Stimulated activated effector memory CD8-positive, alpha-beta T cell treated with anti-CD3 and anti-CD28 coated beads, Interleukin-12 subunit alpha, Interleukin-12 subunit beta, amount 100 ng/mL, for 72 hours (primary cell): Measurements from ENCODE around the gene FBXO5.

ENCODE experiments used
- ATAC-seq: fragments of 150-1000 bp; cut with Tn5 transposase; 2 replicates; pipeline ENCODE4 v1.10.0; 2021
- DNase-seq, 2 donors: peaks; one replicate each; pipeline ENCODE4 v3.0.0; 2021 to 2022; ENCODE audit warnings: low spot score in 2 of 2
- H3K27ac Mint-ChIP-seq: one replicate; pipeline ENCODE4 v1.8.0; 2022; ENCODE audit warnings: mild to moderate bottlenecking, mixed read lengths
- H3K36me3 Mint-ChIP-seq: one replicate; pipeline ENCODE4 v1.8.0; 2022; ENCODE audit warnings: mild to moderate bottlenecking, mixed read lengths
- H3K4me1 Mint-ChIP-seq: one replicate; pipeline ENCODE4 v1.8.0; 2022; ENCODE audit warnings: mixed read lengths
- H3K4me3 Mint-ChIP-seq: one replicate; pipeline ENCODE4 v1.8.0; 2022; ENCODE audit warnings: mild to moderate bottlenecking, mixed read lengths
- H3K9me3 Mint-ChIP-seq: one replicate; pipeline ENCODE4 v1.8.0; 2022; ENCODE audit warnings: mixed read lengths

The FBXO5 gene

DNA sequence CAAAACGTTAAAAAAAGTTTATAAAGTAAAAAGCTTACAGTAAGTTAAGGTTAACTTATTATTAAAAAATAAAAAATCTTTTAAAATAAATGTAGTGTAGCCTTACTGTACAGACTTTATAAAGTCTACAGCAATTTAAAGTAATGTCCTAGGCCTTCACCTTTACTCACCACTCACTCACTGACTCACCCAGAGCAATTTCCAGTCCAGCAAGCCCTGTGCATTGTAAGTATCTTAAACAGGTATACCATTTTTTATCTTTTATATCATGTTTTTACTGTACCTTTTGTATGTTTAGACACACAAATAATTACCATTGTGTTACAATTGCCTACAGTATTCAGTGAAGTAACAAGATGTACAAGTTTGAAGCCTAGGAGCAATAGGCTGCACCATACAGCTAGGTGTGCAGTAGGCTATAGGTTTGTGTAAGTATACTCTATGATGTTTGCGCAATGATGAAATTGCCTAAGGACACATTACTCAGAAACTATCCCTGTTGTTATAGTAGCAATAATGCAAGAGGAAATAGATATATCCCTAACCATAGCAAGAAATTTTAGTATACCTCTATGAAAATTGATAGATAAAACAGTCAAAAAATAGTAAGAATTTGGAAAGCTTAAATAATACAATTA lies 39.5 kb downstream of the FBXO5 start:
- H3K27ac Mint-ChIP-seq = no peak overlapping the region
- no peaks in the 10 kb centered on the region for H3K36me3 Mint-ChIP-seq
- no peak for ATAC-seq
- no peak for DNase-seq
- peaks cover 7% of the 10 kb centered on the region for H3K4me1 Mint-ChIP-seq
- no peaks in the 10 kb centered on the region for H3K9me3 Mint-ChIP-seq
- no peak overlapping the region for H3K4me3 Mint-ChIP-seq

DNA sequence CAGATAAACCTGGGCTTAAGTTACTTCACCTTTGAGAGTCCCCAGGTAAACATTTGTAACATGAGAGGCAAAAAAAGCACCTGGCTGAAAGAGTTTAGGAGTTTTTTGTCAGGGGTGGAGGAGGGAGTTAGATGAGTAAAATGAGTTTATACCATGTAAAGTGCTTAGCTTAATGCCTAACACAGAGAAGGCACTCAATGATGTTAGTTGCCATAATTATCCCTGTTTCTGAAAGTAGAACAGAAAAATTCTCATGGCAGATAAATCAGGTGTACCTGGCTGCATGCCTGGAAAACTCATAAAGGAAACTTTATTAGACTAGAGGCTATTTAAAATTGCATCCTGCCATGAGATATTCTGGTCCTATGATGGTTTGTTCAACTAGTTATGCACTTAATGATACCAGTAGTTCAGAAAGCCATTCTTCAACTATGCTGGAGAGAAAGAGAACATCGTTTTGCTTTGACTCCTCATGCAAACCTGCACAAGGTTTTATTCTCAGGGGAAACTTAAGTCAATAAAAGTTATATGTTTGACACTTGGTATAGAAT lies 40.4 kb downstream of the FBXO5 start:
- no peaks in the 10 kb centered on the region for H3K36me3 Mint-ChIP-seq
- no peak overlapping the region for H3K27ac Mint-ChIP-seq
- ATAC-seq (no peak), DNase-seq (no peak)
- H3K9me3 Mint-ChIP-seq = no peaks in the 10 kb centered on the region
- H3K4me3 Mint-ChIP-seq = no peak overlapping the region
- H3K4me1 Mint-ChIP-seq = no peaks in the 10 kb centered on the region

DNA sequence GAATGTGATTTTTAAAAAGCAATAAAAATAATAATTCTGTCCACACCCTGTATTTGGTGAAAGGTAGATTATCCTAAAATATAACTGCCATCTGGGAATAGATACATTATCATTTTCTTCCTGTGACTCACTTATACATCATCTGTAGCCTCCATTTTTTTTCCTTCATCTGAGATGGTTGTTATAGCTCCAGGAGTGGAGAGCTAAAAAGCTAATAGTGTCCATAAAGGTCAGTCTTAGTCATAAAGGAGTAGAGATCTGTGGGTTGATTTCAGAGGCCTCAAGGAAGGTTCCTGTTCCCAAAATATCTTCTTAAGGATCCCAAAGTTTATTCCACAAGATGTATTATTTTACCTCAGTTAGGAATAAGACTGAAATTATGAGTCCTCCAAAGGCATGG lies 41.1 kb downstream of the FBXO5 start:
- Mint-ChIP-seq H3K27ac (no peak overlapping the region), H3K9me3 (no peaks in the 10 kb centered on the region), H3K36me3 (no peaks in the 10 kb centered on the region), H3K4me1 (no peaks in the 10 kb centered on the region), H3K4me3 (no peak overlapping the region)
- no peak for ATAC-seq
- DNase-seq = no peak

DNA sequence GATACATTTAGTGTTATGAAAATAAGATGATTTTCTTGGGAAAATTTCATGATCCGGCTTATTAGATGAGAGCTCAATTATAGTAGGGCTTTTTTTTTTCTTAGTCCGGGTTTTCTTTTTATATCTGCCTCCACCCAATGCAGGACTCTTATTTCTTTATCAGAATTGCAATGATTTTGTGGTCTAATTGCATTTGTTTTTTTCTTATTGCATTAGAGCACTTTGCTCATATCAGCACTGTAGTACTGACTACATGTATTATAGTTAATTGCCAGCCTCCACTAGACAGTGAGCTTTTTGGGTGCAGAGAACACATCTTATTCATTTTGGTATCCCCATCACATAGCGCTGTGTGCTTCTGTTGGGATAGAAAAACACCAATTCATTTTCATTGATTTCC lies 50.0 kb downstream of the FBXO5 start:
- no peak for DNase-seq
- no peak for ATAC-seq

DNA sequence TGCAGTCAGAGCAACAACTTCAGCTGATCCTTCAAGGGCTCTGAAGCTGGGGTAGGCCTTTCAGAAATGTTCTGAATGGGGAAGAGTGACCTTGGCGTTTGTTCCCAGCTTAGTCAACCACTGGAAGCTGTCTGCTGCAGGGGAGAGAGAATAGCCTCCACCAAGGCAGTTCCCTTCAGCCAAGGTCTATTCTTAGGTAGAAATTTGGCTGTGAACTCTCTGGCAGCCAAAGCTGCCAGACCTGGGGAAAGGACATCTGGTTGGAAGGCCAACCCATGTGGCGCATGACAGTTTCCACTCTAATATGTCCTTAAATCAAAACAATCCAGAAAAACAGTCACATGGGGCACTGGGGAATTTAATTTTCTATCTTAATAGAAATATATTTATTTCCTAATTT lies 60.1 kb downstream of the FBXO5 start:
- ATAC-seq = no peak
- Mint-ChIP-seq H3K27ac (no peak overlapping the region), H3K4me3 (no peak overlapping the region), H3K36me3 (no peaks in the 10 kb centered on the region), H3K4me1 (no peaks in the 10 kb centered on the region), H3K9me3 (no peaks in the 10 kb centered on the region)
- DNase-seq = no peak

More for the DNA sequence above, 50.0 kb downstream of the FBXO5 start:
- no peak overlapping the region for H3K27ac Mint-ChIP-seq
- H3K36me3 Mint-ChIP-seq = no peaks in the 10 kb centered on the region
- no peaks in the 10 kb centered on the region for H3K9me3 Mint-ChIP-seq
- no peaks in the 10 kb centered on the region for H3K4me1 Mint-ChIP-seq
- H3K4me3 Mint-ChIP-seq = no peak overlapping the region
